LNCaP clone FGC (cell line): ENCODE data around the gene HRH4.

Source experiments
- DNase-seq: peaks from one replicate; pipeline ENCODE4 v3.0.0-alpha.2; 2011; ENCODE audit warnings: low read depth
- H3K4me3 ChIP-seq: 2 replicates; pipeline ENCODE4 v1.5.1; 2011; ENCODE audit warnings: mild to moderate bottlenecking, low read depth, low read length, control low read depth
- CTCF ChIP-seq: IDR thresholded peaks from 2 replicates; pipeline ENCODE4 v1.5.1; 2012; ENCODE audit warnings: mild to moderate bottlenecking; ENCODE audit not compliant: control insufficient read depth, insufficient read depth; ENCODE audit errors: extremely low read depth

HRH4 gene

GRCh38 chr18:24460388-24460787 is at the start of gene HRH4:
TSS of gene HRH4 (plus strand) at chr18:24460637. CDS start at chr18:24460729, 92 bp downstream.
- no peak within 1 kb of the TSS for H3K4me3 ChIP-seq
- DNase-seq: no peak
- TF ChIP-seq CTCF: no peak

GRCh38 chr18:24413148-24413547 is 47.3 kb upstream of the HRH4 start:
- DNase-seq: no peak
- no peak overlapping the region for H3K4me3 ChIP-seq
- TF ChIP-seq CTCF: peak; percentile 35

- DNase-seq: no peak
- TF ChIP-seq CTCF: no peak
- H3K4me3 ChIP-seq: no peak overlapping the region
Measured at GRCh38 chr18:24414349-24415003, 46.0 kb upstream of the HRH4 start.

- no peak for TF ChIP-seq CTCF
- H3K4me3 ChIP-seq: no peak overlapping the region
- no peak for DNase-seq
Measured at GRCh38 chr18:24417480-24417879, 43.0 kb upstream of the HRH4 start.

GRCh38 chr18:24420551-24420950 is 39.9 kb upstream of the HRH4 start:
- no peak overlapping the region for H3K4me3 ChIP-seq
- no peak for TF ChIP-seq CTCF
- DNase-seq: no peak

- no peak overlapping the region for H3K4me3 ChIP-seq
- TF ChIP-seq CTCF: no peak
- peak; percentile 41 for DNase-seq
Measured at GRCh38 chr18:24421831-24422230, 38.6 kb upstream of the HRH4 start.

- no peak for TF ChIP-seq CTCF
- no peak for DNase-seq
- peak overlapping the region; percentile 83 for H3K4me3 ChIP-seq
Measured at GRCh38 chr18:24426073-24426397, 34.4 kb upstream of the HRH4 start.
